ENCODE measurements around the gene SCO2.
"Not testable (repeated sequence)": the region's sequence is repeated elsewhere in the genome, so short reads cannot be mapped to it uniquely, and the experiment has no call there.

The SCO2 gene

DNA sequence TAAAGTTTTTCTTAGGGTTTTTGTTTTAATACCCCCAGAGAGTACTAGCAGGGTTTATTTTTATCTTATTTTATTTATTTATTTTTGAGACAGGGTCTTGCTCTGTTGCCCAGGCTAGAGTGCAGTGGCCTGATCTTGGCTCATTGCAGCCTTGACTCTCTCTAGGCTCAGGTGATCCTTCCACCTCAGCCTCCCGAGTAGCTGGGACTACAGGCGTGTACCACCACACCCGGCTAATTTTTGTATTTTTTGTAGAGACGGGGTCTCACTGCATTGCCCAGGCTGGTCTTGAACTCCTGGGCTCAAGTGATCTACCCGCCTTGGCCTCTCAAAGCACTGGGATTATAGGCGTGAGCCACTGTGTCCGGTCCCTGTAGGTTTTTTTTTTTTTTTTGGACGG, 5.2 kb downstream of the SCO2 start:
- not testable (repeated sequence) for DNase-seq (ENCODE audit: low spot score)

DNA sequence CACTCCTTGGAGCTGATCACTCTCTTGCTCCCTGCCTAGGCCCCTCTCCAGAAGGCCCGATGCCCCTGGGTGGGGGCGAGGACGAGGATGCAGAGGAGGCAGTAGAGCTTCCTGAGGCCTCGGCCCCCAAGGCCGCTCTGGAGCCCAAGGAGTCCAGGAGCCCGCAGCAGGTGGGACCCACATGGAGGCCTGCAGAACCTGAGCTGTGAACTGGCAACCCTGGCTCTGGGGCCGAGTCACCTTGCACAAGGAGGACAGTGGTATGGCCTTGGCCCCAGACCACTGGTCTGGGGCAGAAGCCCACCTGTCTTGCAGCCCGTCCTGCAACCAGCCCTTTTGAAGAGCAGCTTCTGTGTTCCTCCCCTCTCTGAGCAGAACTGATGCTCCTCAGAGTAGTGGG, 6.2 kb downstream of the SCO2 start:
- DNase-seq (ENCODE audit: low spot score): no peak

DNA sequence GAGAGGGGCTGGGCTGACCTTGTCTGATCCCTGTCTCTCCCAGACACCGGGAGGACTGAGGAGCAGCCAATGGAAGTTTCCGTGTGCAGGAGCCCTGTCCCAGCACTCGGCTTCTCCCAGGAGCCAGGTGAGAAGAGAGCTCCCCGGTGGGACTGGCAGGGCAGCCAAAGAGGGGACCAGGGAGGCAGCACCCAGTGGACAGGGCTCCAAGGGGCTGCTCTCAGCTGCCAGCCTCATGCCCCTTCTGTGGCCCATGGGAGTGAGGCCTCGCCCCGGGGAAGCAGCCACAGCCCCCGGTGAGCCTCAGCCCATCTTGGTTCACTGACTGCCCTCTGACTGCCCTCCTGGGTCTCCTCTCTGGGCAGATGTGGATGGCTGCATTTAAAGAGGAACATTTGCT, 6.8 kb downstream of the SCO2 start:
- no peak for DNase-seq (ENCODE audit: low spot score)

DNA sequence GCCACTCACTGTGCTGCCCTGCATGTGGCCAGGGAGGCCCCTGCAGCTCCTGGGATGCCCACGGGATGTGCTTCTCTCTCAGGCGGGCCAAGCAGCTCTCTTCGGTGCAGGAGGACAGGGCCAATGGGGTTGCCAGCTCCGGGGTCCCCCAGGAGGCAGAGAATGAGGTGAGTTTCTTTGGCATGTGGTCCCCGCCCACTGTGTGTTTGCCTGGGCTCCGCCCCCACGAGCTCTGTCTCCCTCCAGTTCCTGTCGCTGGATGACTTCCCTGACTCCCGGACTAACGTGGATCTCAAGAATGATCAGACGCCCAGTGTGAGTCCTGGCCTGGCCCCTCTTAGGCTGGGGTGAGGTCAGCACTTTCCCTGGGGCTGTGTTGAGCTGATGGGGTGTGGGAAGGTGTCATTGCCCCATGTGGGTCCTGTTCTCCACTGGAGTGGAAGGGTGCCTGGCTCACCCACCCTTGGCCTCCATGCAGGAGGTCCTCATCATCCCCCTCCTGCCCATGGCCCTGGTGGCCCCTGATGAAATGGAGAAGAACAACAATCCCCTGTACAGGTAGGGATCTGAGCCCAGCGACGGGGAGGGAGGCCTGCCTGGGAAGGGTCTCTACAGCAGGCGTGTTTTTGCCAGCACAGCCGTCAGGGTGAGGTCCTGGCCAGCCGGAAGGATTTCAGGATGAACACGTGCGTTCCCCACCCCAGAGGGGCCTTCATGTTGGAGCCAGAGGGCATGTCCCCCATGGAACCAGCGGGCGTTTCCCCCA, 7.7 kb downstream of the SCO2 start:
- DNase-seq (ENCODE audit: low spot score): no peak

DNA sequence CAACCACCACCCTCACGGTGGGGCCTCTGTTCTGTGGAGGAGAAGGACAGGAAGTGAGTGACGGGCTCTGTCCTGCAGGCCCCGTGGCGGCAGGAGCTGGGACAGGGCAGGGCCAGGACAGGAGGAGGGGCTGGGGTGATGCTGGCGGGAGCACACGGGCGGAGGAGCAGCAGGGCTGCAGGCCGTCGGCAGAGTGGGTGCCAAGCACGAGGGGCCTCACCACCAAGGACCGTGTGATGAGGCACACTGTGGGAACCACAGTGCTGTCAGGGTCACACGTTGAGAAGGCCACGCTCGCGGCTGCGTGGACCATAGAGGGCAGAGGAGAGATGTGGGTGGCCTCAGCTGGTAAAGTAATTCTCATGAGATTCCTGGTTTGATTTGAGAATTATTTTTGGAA, 8.5 kb downstream of the SCO2 start:
- DNase-seq (ENCODE audit: low spot score): no peak

DNA sequence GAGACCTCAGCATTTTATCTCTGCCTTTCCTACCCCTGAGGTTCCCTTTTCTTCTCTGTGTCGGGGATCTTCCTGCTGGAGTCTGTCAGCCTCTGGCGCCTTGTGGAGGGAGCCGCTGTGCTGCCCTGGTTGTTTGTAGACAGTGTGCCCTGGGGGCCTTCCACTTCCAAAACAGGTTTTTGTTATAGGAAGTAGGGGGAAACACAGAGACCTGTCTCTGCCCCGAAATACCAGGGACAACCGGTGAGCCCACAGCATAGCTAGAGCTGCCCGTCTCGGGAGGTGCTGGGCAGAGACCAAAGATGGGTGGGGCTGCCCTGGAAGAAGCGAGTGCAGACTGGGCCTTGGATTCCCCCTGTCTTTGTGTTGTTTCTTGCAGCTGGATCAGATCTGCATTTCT, 9.3 kb downstream of the SCO2 start:
- no peak for DNase-seq (ENCODE audit: low spot score)

DNA sequence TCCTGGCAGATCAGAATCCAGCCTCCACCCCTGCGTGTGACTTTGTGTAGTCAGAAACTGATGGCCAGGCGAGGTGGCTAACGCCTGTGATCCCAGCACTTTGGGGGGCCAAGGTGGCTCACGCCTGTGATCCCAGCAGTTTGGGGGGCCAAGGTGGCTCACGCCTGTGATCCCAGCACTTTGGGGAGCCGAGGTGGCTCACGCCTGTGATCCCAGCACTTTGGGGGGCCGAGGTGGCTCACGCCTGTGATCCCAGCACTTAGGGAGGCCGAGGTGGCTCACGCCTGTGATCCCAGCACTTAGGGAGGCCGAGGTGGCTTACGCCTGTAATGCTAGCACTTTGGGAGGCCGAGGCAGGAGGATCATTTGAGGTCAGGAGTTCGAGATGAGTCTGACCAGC, 12.2 kb downstream of the SCO2 start:
- no peak for DNase-seq (ENCODE audit: low spot score)

DNA sequence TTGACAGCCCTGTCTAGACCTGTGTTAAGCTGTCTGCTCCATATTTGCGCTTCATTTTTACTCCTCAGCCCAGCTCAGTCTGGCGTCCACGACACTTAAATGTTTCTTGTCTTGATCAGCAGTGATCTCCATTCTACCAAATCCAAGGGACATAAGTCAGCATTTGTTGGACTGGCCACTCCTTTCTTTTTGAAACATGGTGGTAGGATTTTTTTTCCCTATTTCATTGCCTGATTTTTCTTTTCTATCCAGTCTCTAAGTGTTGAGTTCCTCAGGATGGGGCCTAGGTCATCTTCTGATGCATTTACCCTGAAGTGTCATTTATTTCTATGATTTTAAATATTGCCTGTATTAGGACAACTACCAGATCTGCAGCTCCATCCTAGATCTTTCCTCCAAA, 16.5 kb downstream of the SCO2 start:
- DNase-seq (ENCODE audit: low spot score): no peak

DNA sequence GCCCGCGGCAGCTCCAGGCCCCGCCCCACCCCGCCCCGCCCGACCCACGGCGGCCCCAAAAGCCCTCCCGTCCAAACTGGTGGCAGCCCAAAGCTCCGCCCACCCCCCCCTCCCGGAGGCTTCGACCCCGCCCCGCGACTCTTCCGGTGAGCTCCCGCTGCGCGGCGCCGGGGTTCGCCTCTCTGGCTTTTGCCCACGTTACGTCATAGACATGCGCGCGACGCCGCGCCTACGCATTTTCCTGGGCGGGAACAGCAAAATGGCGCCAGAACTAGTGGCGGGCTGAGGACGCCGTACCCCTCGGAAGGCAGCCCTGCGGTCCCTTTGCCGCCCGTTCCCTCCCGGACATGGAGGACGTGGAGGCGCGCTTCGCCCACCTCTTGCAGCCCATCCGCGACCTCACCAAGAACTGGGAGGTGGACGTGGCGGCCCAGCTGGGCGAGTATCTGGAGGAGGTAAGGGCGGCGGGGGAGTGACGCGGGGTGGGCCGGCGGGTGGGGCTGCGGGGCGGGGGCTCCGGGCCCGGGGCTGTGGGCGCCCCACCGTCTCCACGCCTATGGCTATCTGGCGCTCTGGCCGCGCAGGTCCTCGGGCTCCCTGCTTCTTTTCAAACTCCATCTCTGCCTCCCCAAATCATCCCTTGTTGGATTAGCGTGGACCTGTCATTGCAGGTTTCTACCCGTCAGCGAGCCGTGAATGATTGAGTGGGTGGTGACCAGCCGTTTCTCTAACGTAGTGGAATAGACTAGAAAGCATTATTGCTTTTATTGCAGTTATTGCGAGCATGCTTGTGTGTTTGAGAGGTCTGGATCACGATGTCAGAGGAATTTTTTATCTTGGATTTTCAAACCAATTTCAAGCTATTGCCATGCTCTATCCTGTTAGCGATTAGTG, 17.2 kb downstream of the SCO2 start, which contains the start of gene NCAPH2:
NCAPH2 (plus strand) TSS at position 234 of the 894 bp plus-strand sequence; CDS start at position 348, 114 bp downstream.
- peak; percentile 100 for DNase-seq (ENCODE audit: low spot score)

DNA sequence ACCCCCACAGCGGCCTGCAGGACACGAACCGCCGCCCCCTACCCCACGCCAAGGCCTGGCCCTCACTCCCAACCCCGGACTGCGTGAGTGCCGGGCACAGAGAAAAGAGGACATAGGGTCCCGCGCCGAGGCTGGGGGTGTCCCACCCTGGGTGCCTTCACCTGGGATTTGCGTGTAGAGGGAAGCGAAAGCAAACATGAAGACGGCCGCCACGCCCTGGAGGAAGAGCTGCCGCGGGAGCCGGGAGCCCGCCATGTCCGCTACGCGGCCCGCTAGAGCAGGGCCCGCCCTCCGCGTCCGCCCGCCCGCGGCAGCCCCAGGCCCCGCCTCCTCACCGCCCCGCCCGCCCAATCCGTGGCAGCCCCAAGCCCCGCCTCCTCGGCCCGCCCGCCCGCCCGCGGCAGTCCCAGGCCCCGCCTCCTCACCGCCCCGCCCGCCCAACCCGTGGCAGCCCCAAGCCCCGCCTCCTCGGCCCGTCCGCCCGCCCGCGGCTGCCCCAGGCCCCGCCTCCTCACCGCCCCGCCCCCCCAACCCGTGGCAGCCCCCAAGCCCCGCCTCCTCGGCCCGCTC, 17.9 kb downstream of the SCO2 start, which contains the start of gene LMF2:
LMF2 (minus strand) TSS at position 282 of the 570 bp plus-strand sequence; CDS start at position 255, 27 bp downstream.
- no peak for DNase-seq (ENCODE audit: low spot score)

DNA sequence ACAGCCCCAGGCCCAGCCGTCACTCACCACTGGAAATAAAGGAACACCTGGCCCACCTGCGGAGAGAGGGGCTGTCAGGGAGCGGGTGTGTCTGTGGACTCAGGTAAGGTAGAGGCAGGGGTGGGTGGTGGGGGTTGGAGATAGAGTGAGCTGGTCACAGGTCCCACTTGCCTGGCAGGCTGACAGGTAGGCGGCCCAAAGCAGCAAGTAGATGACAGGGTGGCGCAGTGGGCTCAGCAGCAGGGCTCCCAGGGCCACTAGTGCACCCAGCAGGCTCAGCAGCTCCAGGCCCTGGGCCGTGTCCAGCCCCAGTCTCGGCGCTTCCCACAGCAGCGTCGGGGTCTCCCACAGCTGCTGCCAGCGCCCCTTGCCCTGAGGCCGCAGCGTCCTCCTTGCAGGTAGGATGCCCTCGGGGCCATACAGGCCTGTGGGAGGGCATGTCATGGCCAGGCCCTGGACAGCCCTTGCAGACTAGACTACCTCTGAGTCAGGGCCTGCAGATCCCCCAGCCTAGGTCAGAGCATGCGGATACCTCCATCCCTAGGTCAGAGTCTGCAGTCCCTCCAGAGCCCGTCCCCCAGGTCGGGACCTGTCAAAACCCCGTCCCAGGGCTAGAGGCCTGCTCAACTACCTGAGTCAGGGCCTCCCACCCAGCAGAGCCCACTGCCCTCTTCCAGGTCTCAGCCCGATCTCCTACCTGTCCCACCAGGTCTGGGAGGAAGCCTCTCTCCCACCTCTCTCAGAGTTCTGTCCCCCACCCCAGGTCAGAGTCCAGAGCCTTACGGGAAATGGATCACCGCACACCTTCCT, 18.6 kb downstream of the SCO2 start:
- DNase-seq (ENCODE audit: low spot score): no peak

DNA sequence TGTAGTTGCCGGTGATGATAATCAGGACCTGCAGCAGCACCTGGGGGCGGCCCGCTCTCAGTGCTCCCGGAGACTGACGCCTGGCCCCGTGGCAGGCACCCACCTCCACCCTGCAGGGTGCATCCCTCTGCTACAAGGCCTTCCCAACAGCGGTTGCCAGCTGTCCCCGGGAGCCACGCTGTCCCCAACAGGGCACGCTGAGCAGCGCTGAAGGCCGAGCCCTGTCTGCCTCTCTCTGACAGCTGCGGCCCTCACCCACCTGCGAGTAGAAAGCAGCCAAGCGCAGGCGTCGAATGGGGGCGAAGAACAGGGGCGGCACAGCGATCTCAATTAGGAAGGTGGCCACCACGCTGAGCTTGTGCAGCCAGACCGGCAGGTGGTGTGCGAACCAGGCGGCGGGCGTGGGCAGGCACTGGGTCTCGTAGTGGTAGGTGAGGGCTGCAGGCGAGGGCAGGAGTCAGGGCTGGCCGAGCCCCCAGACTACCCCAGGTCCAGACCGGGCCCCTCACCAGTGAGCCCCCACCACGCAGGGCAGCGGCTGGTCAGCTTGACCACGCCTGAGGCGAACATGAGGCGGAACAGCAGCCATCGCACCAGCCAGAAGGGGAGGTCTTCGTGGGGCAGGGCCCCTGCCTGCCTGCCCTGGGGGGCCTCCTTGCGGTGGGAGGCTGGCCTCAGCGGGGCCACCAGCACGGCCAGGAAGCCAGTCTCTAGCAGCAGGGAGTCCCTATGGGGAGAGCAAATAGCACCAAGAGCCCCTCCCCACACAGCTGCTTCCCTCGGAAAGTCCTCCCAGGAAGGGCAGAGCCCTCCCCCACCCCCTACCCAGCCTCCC, 19.4 kb downstream of the SCO2 start:
- DNase-seq (ENCODE audit: low spot score): no peak

DNA sequence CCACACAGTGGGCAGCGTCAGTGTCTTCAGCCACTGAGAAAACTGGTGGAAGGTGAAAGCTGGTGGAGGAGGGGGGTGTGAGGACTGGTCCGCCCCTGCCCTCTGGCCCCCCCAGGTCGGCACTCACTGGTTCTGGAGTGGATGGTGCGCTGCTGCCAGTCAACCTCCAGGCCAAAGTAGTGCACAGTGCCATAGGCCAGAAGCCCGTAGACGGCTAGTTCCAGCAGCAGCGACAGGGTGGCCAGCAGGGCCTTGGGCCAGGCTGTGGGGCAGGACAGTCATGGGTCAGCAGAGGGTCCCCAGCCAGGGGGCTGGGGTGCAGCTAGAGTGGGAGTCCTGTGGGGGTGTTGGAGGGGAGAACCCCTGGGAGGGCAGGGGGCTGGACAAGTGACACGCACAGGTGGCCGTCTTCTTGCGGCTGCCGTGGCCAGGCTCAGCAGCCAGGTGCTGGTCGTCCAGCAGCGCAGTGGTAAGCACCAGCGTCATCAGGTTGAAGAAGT, 20.1 kb downstream of the SCO2 start:
- no peak for DNase-seq (ENCODE audit: low spot score)

DNA sequence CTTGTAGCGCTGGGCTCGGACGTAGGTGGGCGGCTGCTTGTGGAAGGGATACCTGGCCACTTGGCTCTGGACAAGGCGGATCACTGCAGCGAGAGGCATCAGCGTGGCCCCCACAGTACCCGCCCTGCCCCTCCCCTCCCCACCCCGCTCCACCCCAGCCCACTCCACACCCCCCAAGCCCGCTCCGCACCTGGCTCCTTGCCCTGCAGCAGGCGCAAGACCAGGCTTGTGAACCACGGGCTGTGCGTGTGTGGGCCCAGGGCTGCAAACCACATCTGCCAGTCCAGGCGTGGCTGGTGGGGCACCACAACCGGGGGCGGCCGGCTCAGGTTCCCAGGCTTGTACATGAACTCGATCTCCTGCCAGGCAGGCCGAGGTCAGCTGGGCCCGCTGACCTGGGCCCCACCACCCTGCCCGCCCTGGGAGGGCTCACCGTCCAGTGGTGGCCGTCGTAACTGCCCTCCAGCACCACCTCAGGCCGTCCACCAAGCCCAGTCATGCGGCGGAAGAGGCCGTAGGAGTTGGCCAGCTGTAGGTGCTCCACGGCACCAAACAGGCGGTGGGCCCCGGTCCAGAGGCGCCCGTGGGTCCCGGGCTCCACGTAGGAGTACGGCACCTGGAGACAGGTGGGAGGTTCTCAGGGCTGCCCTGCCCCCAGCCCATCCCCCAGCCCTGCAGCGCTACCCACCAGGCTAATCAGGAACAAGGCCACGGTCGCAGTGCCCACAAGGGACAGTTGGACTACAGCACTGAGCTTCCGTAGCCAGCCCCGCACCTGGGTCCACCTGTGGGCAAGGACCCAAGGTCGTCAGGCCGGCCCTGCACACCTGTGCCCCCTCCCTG, 20.8 kb downstream of the SCO2 start:
- DNase-seq (ENCODE audit: low spot score): no peak

DNA sequence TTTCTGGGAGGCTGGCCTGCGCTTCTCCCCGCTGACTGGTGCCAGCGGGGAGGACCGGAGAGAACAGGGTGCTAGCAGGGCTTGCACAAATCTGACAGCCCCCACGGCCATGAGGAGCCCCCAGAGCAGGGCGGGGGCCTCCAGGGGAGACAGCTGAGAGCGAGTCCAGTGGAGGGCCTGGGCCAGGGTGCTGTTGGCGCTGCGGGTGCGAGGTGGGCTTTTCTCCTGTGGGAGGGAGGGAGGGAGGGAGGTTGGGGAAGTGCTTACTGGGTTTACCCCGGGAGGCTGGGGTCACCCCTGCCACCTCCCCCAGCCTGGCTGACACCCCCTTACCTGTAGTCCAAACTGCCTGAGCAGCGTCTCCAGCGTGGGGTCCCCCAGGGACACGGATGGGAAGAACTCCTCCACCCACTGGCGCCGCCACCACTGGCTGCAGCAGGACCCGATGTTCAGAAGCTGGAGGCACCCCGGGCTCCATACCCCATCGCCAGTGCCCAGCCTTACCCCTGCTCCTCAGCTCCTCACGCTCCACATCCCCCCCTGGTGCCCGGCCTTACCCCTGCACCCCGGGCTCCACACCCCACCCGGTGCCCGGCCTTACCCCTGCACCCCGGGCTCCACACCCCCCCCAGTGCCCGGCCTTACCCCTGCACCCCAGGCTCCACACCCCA, 21.8 kb downstream of the SCO2 start:
- no peak for DNase-seq (ENCODE audit: low spot score)

DNA sequence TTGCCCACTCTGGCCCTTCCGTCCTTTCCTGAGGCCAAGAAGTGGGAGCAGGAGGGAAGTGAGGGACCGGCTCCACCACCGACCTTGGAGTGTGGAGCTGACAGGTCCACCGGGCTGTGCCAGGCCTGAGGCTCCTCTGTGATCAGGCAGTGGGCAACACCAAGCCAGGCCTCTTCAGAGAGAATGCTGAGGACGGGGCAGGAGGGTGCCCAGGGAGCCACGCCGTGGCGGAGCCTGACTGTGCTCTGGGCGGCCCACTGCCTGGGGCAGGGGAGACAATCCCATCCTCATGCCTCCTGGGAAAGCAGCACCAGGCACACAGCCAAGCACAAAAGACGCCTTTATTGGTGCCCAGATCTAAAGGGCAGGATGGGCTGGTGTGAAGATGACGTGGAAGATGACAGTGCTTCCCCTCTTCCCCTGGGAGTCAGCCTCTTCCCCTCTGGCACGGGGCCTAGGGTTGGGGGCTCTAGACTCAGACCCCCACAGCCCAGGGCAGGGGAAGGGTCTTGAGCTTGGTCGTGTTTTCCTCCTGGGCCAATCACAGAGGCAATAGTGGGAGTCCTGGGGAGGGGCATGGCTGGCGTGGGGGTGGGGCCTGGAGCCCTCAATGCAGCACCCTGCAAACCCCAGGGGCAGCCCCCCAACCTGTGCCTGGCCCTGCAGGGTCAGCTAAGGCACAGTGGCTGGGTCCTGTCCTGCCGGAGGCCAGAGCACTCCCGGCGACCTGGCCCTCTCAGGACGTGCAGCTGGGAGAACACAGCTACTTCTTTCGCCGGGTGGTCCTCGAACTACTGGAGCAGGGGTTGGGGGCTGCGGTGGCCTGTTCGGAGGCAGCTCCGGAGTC, 22.5 kb downstream of the SCO2 start:
- DNase-seq (ENCODE audit: low spot score): no peak

DNA sequence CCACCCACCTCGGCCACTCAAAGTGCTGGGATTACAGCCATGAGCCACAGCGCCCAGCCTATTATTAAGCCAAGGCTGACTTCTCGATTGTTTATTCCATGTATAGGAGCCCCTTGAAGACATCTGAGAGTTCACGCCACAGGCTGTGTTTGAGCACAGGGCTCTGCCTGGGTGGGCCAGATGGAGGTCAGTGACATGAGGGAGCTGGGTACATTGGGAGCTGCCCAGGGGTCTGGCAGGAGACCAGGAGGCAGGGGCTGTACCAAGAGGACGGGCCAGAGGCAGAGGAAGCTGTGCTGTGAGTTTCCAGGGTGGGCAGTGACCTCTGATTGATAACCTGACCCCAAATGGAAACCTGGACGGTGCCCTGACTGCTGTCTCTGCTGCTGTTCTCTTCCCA, 23.3 kb downstream of the SCO2 start:
- DNase-seq (ENCODE audit: low spot score): no peak

DNA sequence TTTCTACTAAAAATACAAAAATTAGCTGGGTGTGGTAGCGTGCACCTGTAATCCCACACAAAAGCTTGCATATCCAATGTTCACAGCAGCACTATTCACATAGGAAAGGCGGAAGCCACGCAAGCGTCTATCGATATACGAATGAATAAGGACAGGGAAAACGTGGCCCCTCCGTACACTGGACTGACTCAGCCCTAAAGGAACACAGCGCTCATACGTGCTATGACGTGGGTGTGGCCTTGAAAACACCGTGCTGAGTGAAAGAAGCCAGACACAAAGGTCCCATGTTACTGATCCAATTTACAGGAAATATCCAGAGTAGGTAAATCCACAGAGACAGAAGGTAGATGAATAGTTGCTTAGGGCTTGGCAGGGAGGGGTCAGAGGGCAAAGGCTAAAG, 24.9 kb downstream of the SCO2 start:
- no peak for DNase-seq (ENCODE audit: low spot score)

Measured in AG08396 (cell line).